ENCODE results near the gene IRAK4.

DNA sequence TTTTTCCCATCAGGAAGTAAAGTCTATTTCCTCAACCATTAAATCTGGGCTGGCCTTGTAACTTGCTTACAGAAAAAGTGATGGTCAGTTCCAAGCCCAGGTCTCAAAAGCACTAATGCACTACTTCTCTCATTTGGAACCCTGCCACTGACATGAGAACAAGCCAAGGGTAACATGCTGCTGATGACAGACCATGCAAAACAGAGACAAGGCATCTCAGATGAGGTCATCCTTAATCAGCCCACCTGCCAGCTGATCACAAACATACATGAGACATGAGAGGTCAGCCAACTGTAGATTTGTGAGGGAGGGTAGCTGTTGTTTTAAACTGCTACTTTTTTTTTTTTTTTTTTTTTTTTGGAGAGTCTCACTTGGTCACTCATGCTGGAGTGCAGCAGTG, 31.2 kb downstream of the IRAK4 start:
- TF ChIP-seq CTCF (IDR thresholded peaks at IDR 0.05) (no peak), POLR2A (IDR thresholded peaks at IDR 0.05) (no peak)

Measured in right lobe of liver (tissue), 4 donors.